IMR-90 (cell line): ENCODE data around the gene PCDHGA9. TPM values are rescaled to one million over a fixed set of nuclear protein-coding genes. Genes with fewer than 3 reads are reported as not detected.

Experiments
- ATAC-seq: fragments of 200-7000 bp; cut with Tn5 transposase; 2 replicates; pipeline ENCODE4 v1.9.1; 2020; ENCODE audit warnings: low read depth, mild to moderate bottlenecking, moderate library complexity
- BruUV-seq: library from RNA; stranded (reverse); fragments of 400-500 nt; replicated peaks from 2 replicates; lab custom pipeline; 2021; lab: Mats Ljungman, UMichigan
- CTCF ChIA-PET: fragments of 300-600 bp; formaldehyde crosslinking; extraction: SDS; loops from one replicate; lab custom pipeline; 2021; ENCODE audit warnings: antibody characterized with exemption; lab: Yijun Ruan, JAX
- POLR2A ChIA-PET: fragments of 300-600 bp; sonication (Branson Sonifier 250); formaldehyde crosslinking; loops from one replicate; lab custom pipeline; 2022; ENCODE audit warnings: antibody characterized with exemption; ENCODE audit not compliant: unreplicated experiment; lab: Charles Lee
- DNase-seq: peaks from one replicate; pipeline ENCODE4 v3.0.0; 2013
- H2AFZ ChIP-seq: replicated peaks from 2 replicates; pipeline ENCODE3; 2013; ENCODE audit warnings: low read length, mild to moderate bottlenecking; ENCODE audit not compliant: poor library complexity
- H2AK5ac ChIP-seq: 2 replicates; pipeline ENCODE4 v1.6.1; 2013; ENCODE audit warnings: low read depth, low read length, inconsistent platforms
- H2AK9ac ChIP-seq: replicated peaks from 2 replicates; pipeline ENCODE3; 2013; ENCODE audit warnings: mild to moderate bottlenecking, low read depth, low read length, moderate library complexity; ENCODE audit not compliant: poor library complexity
- H2BK120ac ChIP-seq: 2 replicates; pipeline ENCODE4 v1.6.1; 2013; ENCODE audit warnings: low read depth, low read length, inconsistent platforms
- H2BK15ac ChIP-seq: 3 replicates; pipeline ENCODE4 v1.6.1; 2013; ENCODE audit warnings: low read depth, low read length, inconsistent platforms
- H2BK20ac ChIP-seq: 2 replicates; pipeline ENCODE4 v1.6.1; 2013; ENCODE audit warnings: low read depth, mild to moderate bottlenecking, inconsistent platforms, low read length, moderate library complexity
- H2BK5ac ChIP-seq: 2 replicates; pipeline ENCODE4 v1.6.1; 2013; ENCODE audit warnings: mild to moderate bottlenecking, low read depth, low read length, inconsistent platforms; ENCODE audit not compliant: poor library complexity, severe bottlenecking
- H3K14ac ChIP-seq: replicated peaks from 2 replicates; pipeline ENCODE4 v1.6.1; 2013; ENCODE audit warnings: low read depth, low read length, inconsistent platforms
- H3K18ac ChIP-seq: 2 replicates; pipeline ENCODE4 v1.6.1; 2013; ENCODE audit warnings: low read depth, low read length, control low read depth
- H3K23ac ChIP-seq: 2 replicates; pipeline ENCODE4 v1.6.1; 2013; ENCODE audit warnings: low read depth, low read length, inconsistent platforms
- H3K27ac ChIP-seq: 2 replicates; pipeline ENCODE4 v1.5.1; 2013; ENCODE audit warnings: mild to moderate bottlenecking, control low read depth, low read length; ENCODE audit not compliant: insufficient read depth
- H3K27me3 ChIP-seq: 2 replicates; pipeline ENCODE4 v1.6.1; 2013; ENCODE audit warnings: low read length; ENCODE audit not compliant: control insufficient read depth, insufficient read depth
- H3K36me3 ChIP-seq: 2 replicates; pipeline ENCODE4 v1.6.1; 2013; ENCODE audit warnings: low read length, mixed read lengths; ENCODE audit not compliant: control insufficient read depth, insufficient read depth
- H3K4ac ChIP-seq: 2 replicates; pipeline ENCODE4 v1.6.1; 2013; ENCODE audit warnings: low read depth, low read length, inconsistent platforms
- H3K4me1 ChIP-seq: 2 replicates; pipeline ENCODE4 v1.6.1; 2013; ENCODE audit warnings: low read length, mixed read lengths; ENCODE audit not compliant: control insufficient read depth, insufficient read depth
- H3K4me2 ChIP-seq: 2 replicates; pipeline ENCODE4 v1.6.1; 2013; ENCODE audit warnings: low read depth, mild to moderate bottlenecking, control low read depth, low read length, moderate library complexity
- H3K4me3 ChIP-seq: 2 replicates; pipeline ENCODE4 v1.5.1; 2013; ENCODE audit warnings: low read depth, mild to moderate bottlenecking, control low read depth, low read length, moderate library complexity; ENCODE audit not compliant: insufficient read depth
- H3K56ac ChIP-seq: 2 replicates; pipeline ENCODE4 v1.6.1; 2013; ENCODE audit warnings: low read length, inconsistent platforms; ENCODE audit not compliant: insufficient read depth; ENCODE audit errors: extremely low read depth
- H3K79me1 ChIP-seq, 2 experiments: 2 replicates each; pipeline ENCODE4 v1.6.1; 2013; ENCODE audit warnings: low read length in 2 of 2, inconsistent platforms in 1 of 2, low read depth in 1 of 2
- H3K9ac ChIP-seq: 2 replicates; pipeline ENCODE4 v1.6.1; 2013; ENCODE audit warnings: low read depth, low read length, control low read depth
- H3K9me1 ChIP-seq: 2 replicates; pipeline ENCODE4 v1.6.1; 2013; ENCODE audit warnings: low read length, inconsistent platforms; ENCODE audit not compliant: insufficient read depth
- H3K9me3 ChIP-seq: 2 replicates; pipeline ENCODE4 v1.6.1; 2013; ENCODE audit warnings: low read length; ENCODE audit not compliant: control insufficient read depth, insufficient read depth
- H4K20me1 ChIP-seq: 2 replicates; pipeline ENCODE4 v1.6.1; 2013; ENCODE audit warnings: low read length, inconsistent platforms; ENCODE audit not compliant: insufficient read depth
- H4K5ac ChIP-seq: 2 replicates; pipeline ENCODE4 v1.6.1; 2013; ENCODE audit warnings: mild to moderate bottlenecking, low read depth, low read length, control low read depth
- H4K8ac ChIP-seq, 2 experiments: 2 replicates each; pipeline ENCODE4 v1.6.1; 2013; ENCODE audit warnings: low read depth in 2 of 2, low read length in 2 of 2, control low read depth in 1 of 2, inconsistent platforms in 1 of 2
- H4K91ac ChIP-seq: 2 replicates; pipeline ENCODE4 v1.6.1; 2013; ENCODE audit warnings: low read depth, low read length, inconsistent platforms; ENCODE audit not compliant: insufficient read depth
- BHLHE40 ChIP-seq: fragments of 150-350 bp; IDR thresholded peaks from 2 replicates; pipeline ENCODE4 v1.6.1; 2016; ENCODE audit warnings: mild to moderate bottlenecking, low read depth, low read length
- CEBPB ChIP-seq: IDR thresholded peaks from 2 replicates; pipeline ENCODE4 v1.6.1; 2012; ENCODE audit warnings: low read depth, low read length, improper control_type of control experiment
- CHD1 ChIP-seq: IDR thresholded peaks from 2 replicates; pipeline ENCODE4 v1.6.1; 2012; ENCODE audit warnings: low read depth, low read length, improper control_type of control experiment
- FOS ChIP-seq: fragments of 150-350 bp; IDR thresholded peaks from 2 replicates; pipeline ENCODE4 v1.6.1; 2016; ENCODE audit warnings: low read depth, low read length
- MAFK ChIP-seq: IDR thresholded peaks from 2 replicates; pipeline ENCODE4 v1.6.1; 2012; ENCODE audit warnings: low read depth, low read length, improper control_type of control experiment
- MAZ ChIP-seq: IDR thresholded peaks from 2 replicates; pipeline ENCODE4 v1.6.1; 2012; ENCODE audit warnings: low read depth, mild to moderate bottlenecking, low read length, improper control_type of control experiment, moderate library complexity, borderline replicate concordance
- MXI1 ChIP-seq: IDR thresholded peaks from 2 replicates; pipeline ENCODE4 v1.6.1; 2012; ENCODE audit warnings: low read depth, mild to moderate bottlenecking, low read length, moderate library complexity, borderline replicate concordance
- RAD21 ChIP-seq: IDR thresholded peaks from 2 replicates; pipeline ENCODE4 v1.6.1; 2012; ENCODE audit warnings: low read length, improper control_type of control experiment
- RCOR1 ChIP-seq: IDR thresholded peaks from 2 replicates; pipeline ENCODE4 v1.6.1; 2012; ENCODE audit warnings: mild to moderate bottlenecking, low read length, improper control_type of control experiment; ENCODE audit not compliant: insufficient replicate concordance
- RFX5 ChIP-seq: IDR thresholded peaks from 2 replicates; pipeline ENCODE4 v1.8.0; 2012; ENCODE audit warnings: low read depth, mild to moderate bottlenecking, low read length, moderate library complexity
- SMC3 ChIP-seq: fragments of 150-350 bp; IDR thresholded peaks from 2 replicates; pipeline ENCODE4 v1.6.1; 2016; ENCODE audit warnings: low read depth, mild to moderate bottlenecking, antibody characterized with exemption, low read length, moderate library complexity
- WGBS, 2 experiments: methylation state at CpG; one replicate each; pipeline versions ENCODE4 v1.1.5 to v1.1.7; 2013; ENCODE audit warnings: missing lambda C conversion rate in 2 of 2; ENCODE audit not compliant: insufficient read length in 1 of 2; ENCODE audit errors: extremely low coverage in 2 of 2; 5-methylcytosine and 5-hydroxymethylcytosine counted together
- dilution Hi-C: fragments of 300-500 bp; cut with HindIII; formaldehyde crosslinking; loops from one replicate; pipeline ENCODE4 v1.14.3; 2018; ENCODE audit warnings: low sequenced_read_pairs; ENCODE audit not compliant: unreplicated experiment
- in situ Hi-C: fragments of 300-500 bp; cut with MboI; formaldehyde crosslinking; loops from 3 replicates; pipeline ENCODE4 v1.14.3; 2019; ENCODE audit warnings: low sequenced_read_pairs, inconsistent platforms, mixed read lengths
- intact Hi-C: fragments of 100-400 bp; cut with micrococcal nuclease; formaldehyde crosslinking; loops from 2 replicates; pipeline ENCODE4 v1.10.0; 2022
- polyA plus RNA-seq, 3 experiments: library from polyadenylated mRNA; depleted of rRNA; stranded (reverse); fragments of >200 nt; gene quantifications; 2 replicates each; pipeline ENCODE4 v1.2.3, GENCODE V29; 2012; ENCODE audit warnings: low replicate concordance in 1 of 3
- total RNA-seq: library from RNA; depleted of rRNA; stranded (reverse); fragments of >200 nt; gene quantifications from 2 replicates; pipeline ENCODE4 v1.2.3, GENCODE V29; 2012
- TF ChIP-seq, protein P1 (sequence below): conservative IDR thresholded peaks from 2 replicates; pipeline ENCODE4 v1.5.1; 2012; ENCODE audit warnings: mild to moderate bottlenecking, low read depth, low read length, improper control_type of control experiment
- TF ChIP-seq, protein P2 (sequence below): fragments of 150-350 bp; IDR thresholded peaks from 2 replicates; pipeline ENCODE4 v1.6.1; 2017; ENCODE audit warnings: mild to moderate bottlenecking, antibody characterized with exemption, low read length, low read depth
- TF ChIP-seq, protein P3 (sequence below): fragments of 150-350 bp; IDR thresholded peaks from 2 replicates; pipeline ENCODE4 v1.6.1; 2016; ENCODE audit warnings: low read depth, mild to moderate bottlenecking, low read length, moderate library complexity, borderline replicate concordance

The PCDHGA9 gene
- total and polyA plus RNA-seq, 2 of the 4 experiments (the other 2 are of a cell fraction) = 1.8 to 4.5 TPM

DNA sequence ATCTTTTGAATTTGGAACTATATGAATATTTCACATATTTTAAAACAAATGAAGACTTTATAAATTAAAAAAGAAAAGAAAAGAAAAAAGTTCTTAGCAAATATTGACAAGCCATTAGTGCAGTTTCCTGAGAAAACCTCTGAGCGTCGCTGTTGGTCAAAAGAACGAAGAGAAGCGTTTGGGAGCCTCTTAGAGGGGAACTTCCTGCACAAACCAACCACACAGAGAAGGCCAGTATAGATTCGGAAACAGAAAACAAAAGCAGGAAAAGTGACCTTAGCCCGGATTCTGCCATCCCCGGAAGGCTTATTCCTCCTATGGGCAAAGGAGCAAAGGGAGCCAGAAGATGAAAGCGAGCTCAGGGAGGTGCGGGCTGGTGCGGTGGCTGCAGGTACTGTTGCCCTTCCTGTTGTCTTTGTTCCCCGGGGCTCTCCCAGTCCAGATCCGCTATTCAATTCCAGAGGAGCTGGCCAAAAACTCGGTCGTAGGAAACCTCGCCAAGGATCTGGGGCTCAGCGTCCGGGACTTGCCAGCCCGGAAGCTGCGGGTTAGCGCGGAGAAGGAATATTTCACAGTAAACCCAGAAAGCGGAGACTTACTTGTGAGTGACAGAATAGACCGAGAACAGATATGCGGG is 42.7 kb upstream of the PCDHGA9 start, which contains the start of gene PCDHGB2:
Gene PCDHGB2 (plus strand): TSS at position 205 of the 637 bp plus-strand sequence. CDS start 142 bp downstream, at position 347.
- in situ Hi-C loops (no loop called here), dilution Hi-C loops (no loop called here), intact Hi-C loops (loop anchor here (5.0 kb wide), 1 partner anchor 33 kb away; no protein-coding TSS in a partner anchor)
- no peak within 1 kb of the TSS for H3K14ac ChIP-seq
- no peak within 1 kb of the TSS for H2AK9ac ChIP-seq
- no peaks in the 10 kb centered on the region; a peak in 1 of 4 replicates for H3K79me1 ChIP-seq
- CTCF ChIA-PET = interaction anchor here (0.7 kb wide), 1 partner anchor 39 kb away, joined by 3 read pairs; the partner anchor contains the start of gene TAF7
- ATAC-seq (peak; percentile 38), DNase-seq (peak; percentile 64)
- peak within 1 kb of the TSS; percentile 67; the same call in 1 of the 2 replicates for H4K5ac ChIP-seq
- 0 out of 2 replicates have a peak within 1 kb of the TSS, but pooled peaks have one; percentile 49 for H3K27ac ChIP-seq
- BruUV-seq = no TSS peak
- peaks cover 2% of the 10 kb centered on the region; the same call in 1 of the 2 replicates for H3K27me3 ChIP-seq
- no peaks in the 10 kb centered on the region for H4K20me1 ChIP-seq
- H2BK5ac ChIP-seq = no peak within 1 kb of the TSS
- 24% methylated on average over 8 of the region's 24 CpGs; no CpG with 5 or more reads in 1 of the 2 experiments for WGBS, 2 experiments
- H3K18ac ChIP-seq = peak within 1 kb of the TSS; percentile 67; the same call in 1 of the 2 replicates
- no peak within 1 kb of the TSS for H3K23ac ChIP-seq
- H2BK20ac ChIP-seq = no peak within 1 kb of the TSS
- POLR2A ChIA-PET = no interaction called here
- H3K4me3 ChIP-seq = peak within 1 kb of the TSS; percentile 61
- no peaks in the 10 kb centered on the region for H3K4me1 ChIP-seq
- no peak within 1 kb of the TSS for H3K56ac ChIP-seq
- no peak within 1 kb of the TSS for H2AK5ac ChIP-seq
- H4K91ac ChIP-seq = no peak within 1 kb of the TSS
- peak within 1 kb of the TSS; percentile 38; the same call in 1 of the 2 replicates for H3K4ac ChIP-seq
- H2AFZ ChIP-seq = peak within 1 kb of the TSS; percentile 73
- H3K36me3 ChIP-seq = peaks cover 6% of the 10 kb centered on the region; the same call in 1 of the 2 replicates
- no peaks in the 10 kb centered on the region for H3K9me1 ChIP-seq
- peak within 1 kb of the TSS in 1 of 2 experiments; percentile 56; a peak in 2 of 4 replicates for H4K8ac ChIP-seq
- peak within 1 kb of the TSS; percentile 71; the same call in 1 of the 2 replicates for H3K4me2 ChIP-seq
- no peak within 1 kb of the TSS for H2BK120ac ChIP-seq
- peak within 1 kb of the TSS; percentile 67; the same call in 1 of the 2 replicates for H3K9ac ChIP-seq
- peaks cover 63% of the 10 kb centered on the region for H3K9me3 ChIP-seq
- H2BK15ac ChIP-seq = no peak within 1 kb of the TSS
- TF ChIP-seq MAZ (no peak), RFX5 (no peak), RAD21 (peak; percentile 45), CEBPB (no peak), SMC3 (no peak), MAFK (no peak), RCOR1 (no peak), CHD1 (no peak), MXI1 (no peak), FOS (no peak), BHLHE40 (no peak)
- TF ChIP-seq, protein P1, sequence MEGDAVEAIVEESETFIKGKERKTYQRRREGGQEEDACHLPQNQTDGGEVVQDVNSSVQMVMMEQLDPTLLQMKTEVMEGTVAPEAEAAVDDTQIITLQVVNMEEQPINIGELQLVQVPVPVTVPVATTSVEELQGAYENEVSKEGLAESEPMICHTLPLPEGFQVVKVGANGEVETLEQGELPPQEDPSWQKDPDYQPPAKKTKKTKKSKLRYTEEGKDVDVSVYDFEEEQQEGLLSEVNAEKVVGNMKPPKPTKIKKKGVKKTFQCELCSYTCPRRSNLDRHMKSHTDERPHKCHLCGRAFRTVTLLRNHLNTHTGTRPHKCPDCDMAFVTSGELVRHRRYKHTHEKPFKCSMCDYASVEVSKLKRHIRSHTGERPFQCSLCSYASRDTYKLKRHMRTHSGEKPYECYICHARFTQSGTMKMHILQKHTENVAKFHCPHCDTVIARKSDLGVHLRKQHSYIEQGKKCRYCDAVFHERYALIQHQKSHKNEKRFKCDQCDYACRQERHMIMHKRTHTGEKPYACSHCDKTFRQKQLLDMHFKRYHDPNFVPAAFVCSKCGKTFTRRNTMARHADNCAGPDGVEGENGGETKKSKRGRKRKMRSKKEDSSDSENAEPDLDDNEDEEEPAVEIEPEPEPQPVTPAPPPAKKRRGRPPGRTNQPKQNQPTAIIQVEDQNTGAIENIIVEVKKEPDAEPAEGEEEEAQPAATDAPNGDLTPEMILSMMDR = peak; percentile 48
- TF ChIP-seq, protein P2, sequence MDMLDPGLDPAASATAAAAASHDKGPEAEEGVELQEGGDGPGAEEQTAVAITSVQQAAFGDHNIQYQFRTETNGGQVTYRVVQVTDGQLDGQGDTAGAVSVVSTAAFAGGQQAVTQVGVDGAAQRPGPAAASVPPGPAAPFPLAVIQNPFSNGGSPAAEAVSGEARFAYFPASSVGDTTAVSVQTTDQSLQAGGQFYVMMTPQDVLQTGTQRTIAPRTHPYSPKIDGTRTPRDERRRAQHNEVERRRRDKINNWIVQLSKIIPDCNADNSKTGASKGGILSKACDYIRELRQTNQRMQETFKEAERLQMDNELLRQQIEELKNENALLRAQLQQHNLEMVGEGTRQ = no peak
- TF ChIP-seq, protein P3, sequence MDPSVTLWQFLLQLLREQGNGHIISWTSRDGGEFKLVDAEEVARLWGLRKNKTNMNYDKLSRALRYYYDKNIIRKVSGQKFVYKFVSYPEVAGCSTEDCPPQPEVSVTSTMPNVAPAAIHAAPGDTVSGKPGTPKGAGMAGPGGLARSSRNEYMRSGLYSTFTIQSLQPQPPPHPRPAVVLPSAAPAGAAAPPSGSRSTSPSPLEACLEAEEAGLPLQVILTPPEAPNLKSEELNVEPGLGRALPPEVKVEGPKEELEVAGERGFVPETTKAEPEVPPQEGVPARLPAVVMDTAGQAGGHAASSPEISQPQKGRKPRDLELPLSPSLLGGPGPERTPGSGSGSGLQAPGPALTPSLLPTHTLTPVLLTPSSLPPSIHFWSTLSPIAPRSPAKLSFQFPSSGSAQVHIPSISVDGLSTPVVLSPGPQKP = no peak
